ENCODE measurements around the gene USP12.
"Not testable (repeated sequence)": the region's sequence is repeated elsewhere in the genome, so short reads cannot be mapped to it uniquely, and the experiment has no call there.

The USP12 gene

DNA sequence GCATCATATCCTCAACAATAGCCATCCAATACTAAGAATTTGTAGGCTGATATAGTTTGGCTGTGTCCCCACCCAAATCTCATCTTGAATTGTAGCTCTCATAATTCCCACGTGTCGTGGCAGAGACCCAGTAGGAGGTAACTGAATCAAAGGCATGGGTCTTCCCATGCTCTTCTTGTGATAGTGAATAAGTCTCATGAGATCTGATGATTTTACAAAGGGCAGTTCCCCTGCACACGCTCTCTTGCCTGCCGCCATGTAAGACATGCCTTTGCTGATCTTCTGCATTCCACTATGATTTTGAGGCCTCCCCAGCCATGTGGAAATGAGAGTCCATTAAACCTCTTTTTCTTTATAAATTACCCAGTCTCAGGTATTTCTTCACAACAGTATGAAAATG, 48.2 kb downstream of the USP12 start:
- H3K4me1 ChIP-seq (ENCODE audit: control extremely low read depth in 1 of 4, control insufficient read depth in 4 of 4, insufficient read depth in 4 of 4, low read length in 3 of 4); H3K27ac ChIP-seq (ENCODE audit: insufficient read depth in 1 of 2, low read depth in 1 of 2, low read length in 2 of 2, poor library complexity in 1 of 2, severe bottlenecking in 2 of 2); H3K4me3 ChIP-seq (ENCODE audit: control insufficient read depth in 1 of 7, extremely low read depth in 1 of 7, insufficient read depth in 4 of 7, low read depth in 2 of 7, low read length in 6 of 7); DNase-seq; CTCF ChIA-PET; H3K27me3 ChIP-seq (replicated peaks in 2 of 5; ENCODE audit: control insufficient read depth in 4 of 5, insufficient read depth in 5 of 5, low read length in 4 of 5): not testable (repeated sequence)
- H3K36me3 ChIP-seq (ENCODE audit: control insufficient read depth in 4 of 4, insufficient read depth in 4 of 4, low read length in 3 of 4): peaks cover 9 to 27% (median 11%) of the 10 kb centered on the region in 4 experiments
- peaks cover 7 to 35% (median 17%) of the 10 kb centered on the region in 5 experiments for H3K9me3 ChIP-seq (ENCODE audit: control extremely low read depth in 1 of 5, control insufficient read depth in 4 of 5, insufficient read depth in 2 of 5, low read depth in 1 of 5, low read length in 4 of 5)
- WGBS (ENCODE audit: insufficient coverage): 93% methylated on average over 3 of the region's 4 CpGs
- POLR2A ChIA-PET: interaction anchor here (0.7 kb wide), 1 partner anchor 9 kb away, joined by 3 read pairs; no protein-coding TSS in a partner anchor

GRCh38 chr13:27122036-27122435, 49.6 kb downstream of the USP12 start:
- peaks cover 7 to 38% (median 17%) of the 10 kb centered on the region in 5 experiments for H3K9me3 ChIP-seq (ENCODE audit: control extremely low read depth in 1 of 5, control insufficient read depth in 4 of 5, insufficient read depth in 2 of 5, low read depth in 1 of 5, low read length in 4 of 5)
- ChIA-PET CTCF (interaction anchor here (0.6 kb wide), 1 partner anchor 240 kb away, joined by 3 read pairs; no protein-coding TSS in a partner anchor), POLR2A (no interaction called here)
- no peak for DNase-seq
- H3K27me3 ChIP-seq (replicated peaks in 2 of 5; ENCODE audit: control insufficient read depth in 4 of 5, insufficient read depth in 5 of 5, low read length in 4 of 5): no peaks in the 10 kb centered on the region
- H3K4me1 ChIP-seq (ENCODE audit: control extremely low read depth in 1 of 4, control insufficient read depth in 4 of 4, insufficient read depth in 4 of 4, low read length in 3 of 4): peaks cover 0 to 3% (median 0%) of the 10 kb centered on the region in 4 experiments
- no peak overlapping the region for H3K4me3 ChIP-seq (ENCODE audit: control insufficient read depth in 1 of 7, extremely low read depth in 1 of 7, insufficient read depth in 4 of 7, low read depth in 2 of 7, low read length in 6 of 7)
- peaks cover 9 to 27% (median 11%) of the 10 kb centered on the region in 4 experiments for H3K36me3 ChIP-seq (ENCODE audit: control insufficient read depth in 4 of 4, insufficient read depth in 4 of 4, low read length in 3 of 4)
- H3K27ac ChIP-seq (ENCODE audit: insufficient read depth in 1 of 2, low read depth in 1 of 2, low read length in 2 of 2, poor library complexity in 1 of 2, severe bottlenecking in 2 of 2): no peak overlapping the region
- WGBS (ENCODE audit: insufficient coverage): 99% methylated on average over 7 of the region's 7 CpGs

DNA sequence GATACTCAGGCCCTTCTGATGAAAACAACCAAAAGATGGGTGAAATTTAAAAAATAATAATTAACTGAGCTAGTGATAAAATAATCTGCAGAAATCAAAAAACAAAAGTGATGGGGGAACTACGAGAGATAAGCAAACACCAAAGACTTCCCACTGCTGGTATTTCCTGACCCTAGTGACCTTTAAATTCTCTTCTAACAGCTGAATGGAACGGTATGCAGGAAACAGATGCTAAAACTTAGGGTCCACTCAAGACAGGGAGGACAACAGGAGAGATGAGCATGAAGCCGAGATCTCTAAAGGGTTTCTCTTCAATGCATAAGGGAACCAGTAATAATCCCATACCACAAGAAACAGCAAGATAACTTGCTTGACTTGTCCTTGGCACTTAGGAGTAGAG, 50.8 kb downstream of the USP12 start:
- ChIA-PET CTCF (interaction anchor here (1.2 kb wide), 1 partner anchor 12 kb away, joined by 5 read pairs; no protein-coding TSS in a partner anchor), POLR2A (no interaction called here)
- 80% methylated on average over 1 of the region's 3 CpGs for WGBS (ENCODE audit: insufficient coverage)
- Histone ChIP-seq H3K27me3 (replicated peaks in 2 of 5; ENCODE audit: control insufficient read depth in 4 of 5, insufficient read depth in 5 of 5, low read length in 4 of 5) (no peaks in the 10 kb centered on the region), H3K9me3 (ENCODE audit: control extremely low read depth in 1 of 5, control insufficient read depth in 4 of 5, insufficient read depth in 2 of 5, low read depth in 1 of 5, low read length in 4 of 5) (peaks cover 6 to 39% (median 16%) of the 10 kb centered on the region in 5 experiments), H3K4me1 (ENCODE audit: control extremely low read depth in 1 of 4, control insufficient read depth in 4 of 4, insufficient read depth in 4 of 4, low read length in 3 of 4) (peaks cover 0 to 3% (median 0%) of the 10 kb centered on the region in 4 experiments), H3K4me3 (ENCODE audit: control insufficient read depth in 1 of 7, extremely low read depth in 1 of 7, insufficient read depth in 4 of 7, low read depth in 2 of 7, low read length in 6 of 7) (no peak overlapping the region), H3K36me3 (ENCODE audit: control insufficient read depth in 4 of 4, insufficient read depth in 4 of 4, low read length in 3 of 4) (peaks cover 7 to 22% (median 13%) of the 10 kb centered on the region in 4 experiments), H3K27ac (ENCODE audit: insufficient read depth in 1 of 2, low read depth in 1 of 2, low read length in 2 of 2, poor library complexity in 1 of 2, severe bottlenecking in 2 of 2) (no peak overlapping the region)
- no peak for DNase-seq

GRCh38 chr13:27120011-27120410, 51.6 kb downstream of the USP12 start:
- H3K4me3 ChIP-seq (ENCODE audit: control insufficient read depth in 1 of 7, extremely low read depth in 1 of 7, insufficient read depth in 4 of 7, low read depth in 2 of 7, low read length in 6 of 7): no peak overlapping the region
- H3K36me3 ChIP-seq (ENCODE audit: control insufficient read depth in 4 of 4, insufficient read depth in 4 of 4, low read length in 3 of 4): peaks cover 12 to 18% (median 14%) of the 10 kb centered on the region in 4 experiments
- H3K9me3 ChIP-seq (ENCODE audit: control extremely low read depth in 1 of 5, control insufficient read depth in 4 of 5, insufficient read depth in 2 of 5, low read depth in 1 of 5, low read length in 4 of 5): peaks cover 0 to 32% (median 11%) of the 10 kb centered on the region in 5 experiments
- H3K27ac ChIP-seq (ENCODE audit: insufficient read depth in 1 of 2, low read depth in 1 of 2, low read length in 2 of 2, poor library complexity in 1 of 2, severe bottlenecking in 2 of 2): no peak overlapping the region
- 95% methylated on average over 2 of the region's 3 CpGs for WGBS (ENCODE audit: insufficient coverage)
- ChIA-PET POLR2A (no interaction called here), CTCF (interaction anchor here (1.1 to 1.5 kb wide), 3 partner anchors 10 to 45 kb away, joined by 3 to 5 read pairs (median 5); no protein-coding TSS in a partner anchor)
- H3K27me3 ChIP-seq (replicated peaks in 2 of 5; ENCODE audit: control insufficient read depth in 4 of 5, insufficient read depth in 5 of 5, low read length in 4 of 5): no peaks in the 10 kb centered on the region
- H3K4me1 ChIP-seq (ENCODE audit: control extremely low read depth in 1 of 4, control insufficient read depth in 4 of 4, insufficient read depth in 4 of 4, low read length in 3 of 4): peaks cover 0 to 3% (median 0%) of the 10 kb centered on the region in 4 experiments
- DNase-seq: no peak

DNA sequence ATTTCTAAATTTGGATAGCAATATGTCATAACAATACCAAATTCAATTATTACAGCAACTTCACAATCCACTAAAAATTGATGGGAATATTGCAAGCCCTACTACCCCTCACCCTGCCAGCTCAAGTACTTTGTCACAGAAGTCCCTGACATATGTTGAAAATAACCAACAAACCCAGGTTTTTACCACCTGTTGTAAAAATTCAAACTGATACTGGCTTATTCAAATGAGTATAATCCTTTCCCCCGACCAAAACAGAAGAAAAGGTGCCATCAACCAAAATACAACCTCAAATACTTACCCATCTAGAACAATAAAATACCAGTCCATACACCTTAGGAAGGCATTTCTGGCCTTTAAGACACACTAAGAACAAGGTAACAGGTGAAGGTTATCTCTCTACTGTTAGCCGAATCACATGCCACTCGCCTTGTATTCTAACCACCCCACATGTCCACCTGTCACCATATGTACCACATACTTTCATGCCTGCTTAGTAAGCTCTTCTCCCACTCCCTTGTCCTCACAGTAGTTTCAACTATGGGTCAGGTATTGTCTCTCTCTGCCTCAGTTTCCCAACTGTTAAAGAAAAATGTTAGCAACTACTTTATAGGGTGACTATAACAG, 53.1 kb downstream of the USP12 start:
- no peak for DNase-seq
- ChIA-PET POLR2A (no interaction called here), CTCF (interaction anchor here (1.5 kb wide), 1 partner anchor 8 kb away, joined by 5 read pairs; no protein-coding TSS in a partner anchor)
- Histone ChIP-seq H3K27ac (ENCODE audit: insufficient read depth in 1 of 2, low read depth in 1 of 2, low read length in 2 of 2, poor library complexity in 1 of 2, severe bottlenecking in 2 of 2) (no peak overlapping the region), H3K4me1 (ENCODE audit: control extremely low read depth in 1 of 4, control insufficient read depth in 4 of 4, insufficient read depth in 4 of 4, low read length in 3 of 4) (peaks cover 0 to 3% (median 0%) of the 10 kb centered on the region in 4 experiments), H3K9me3 (ENCODE audit: control extremely low read depth in 1 of 5, control insufficient read depth in 4 of 5, insufficient read depth in 2 of 5, low read depth in 1 of 5, low read length in 4 of 5) (peaks cover 0 to 22% (median 3%) of the 10 kb centered on the region in 5 experiments), H3K36me3 (ENCODE audit: control insufficient read depth in 4 of 4, insufficient read depth in 4 of 4, low read length in 3 of 4) (peaks cover 11 to 14% (median 12%) of the 10 kb centered on the region in 4 experiments), H3K27me3 (replicated peaks in 2 of 5; ENCODE audit: control insufficient read depth in 4 of 5, insufficient read depth in 5 of 5, low read length in 4 of 5) (no peaks in the 10 kb centered on the region), H3K4me3 (ENCODE audit: control insufficient read depth in 1 of 7, extremely low read depth in 1 of 7, insufficient read depth in 4 of 7, low read depth in 2 of 7, low read length in 6 of 7) (no peak overlapping the region)
- 100% methylated on average over 1 of the region's 3 CpGs for WGBS (ENCODE audit: insufficient coverage)

GRCh38 chr13:27117952-27118351, 53.7 kb downstream of the USP12 start:
- CTCF ChIA-PET: no interaction called here
- WGBS (ENCODE audit: insufficient coverage): 91% methylated on average over 4 of the region's 5 CpGs
- no peak overlapping the region for H3K27ac ChIP-seq (ENCODE audit: insufficient read depth in 1 of 2, low read depth in 1 of 2, low read length in 2 of 2, poor library complexity in 1 of 2, severe bottlenecking in 2 of 2)

DNA sequence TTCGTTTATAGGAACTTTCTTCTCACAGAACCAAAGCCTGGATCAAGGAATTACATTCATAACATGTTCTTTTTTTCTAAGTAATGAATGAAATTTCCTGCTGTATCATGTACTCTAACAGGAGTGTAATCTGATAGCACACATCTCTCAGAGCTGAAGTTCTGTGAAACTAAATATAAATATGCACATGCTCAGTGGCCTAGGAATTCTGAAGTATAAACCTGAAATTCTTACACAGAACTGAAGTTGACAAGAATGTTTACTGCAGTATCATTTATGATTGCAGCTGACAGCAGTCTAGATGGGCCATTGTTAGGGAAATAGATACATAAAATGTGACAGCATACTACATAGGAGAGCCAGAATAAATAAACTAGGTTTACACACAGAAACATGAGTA, 54.5 kb downstream of the USP12 start:
- DNase-seq: no peak
- CTCF ChIA-PET: no interaction called here
- Histone ChIP-seq H3K9me3 (ENCODE audit: control extremely low read depth in 1 of 5, control insufficient read depth in 4 of 5, insufficient read depth in 2 of 5, low read depth in 1 of 5, low read length in 4 of 5) (peaks cover 0 to 12% (median 3%) of the 10 kb centered on the region in 5 experiments), H3K4me3 (ENCODE audit: control insufficient read depth in 1 of 7, extremely low read depth in 1 of 7, insufficient read depth in 4 of 7, low read depth in 2 of 7, low read length in 6 of 7) (no peak overlapping the region), H3K36me3 (ENCODE audit: control insufficient read depth in 4 of 4, insufficient read depth in 4 of 4, low read length in 3 of 4) (peaks cover 7 to 21% (median 12%) of the 10 kb centered on the region in 4 experiments), H3K4me1 (ENCODE audit: control extremely low read depth in 1 of 4, control insufficient read depth in 4 of 4, insufficient read depth in 4 of 4, low read length in 3 of 4) (peaks cover 0 to 3% (median 0%) of the 10 kb centered on the region in 4 experiments), H3K27ac (ENCODE audit: insufficient read depth in 1 of 2, low read depth in 1 of 2, low read length in 2 of 2, poor library complexity in 1 of 2, severe bottlenecking in 2 of 2) (no peak overlapping the region), H3K27me3 (replicated peaks in 2 of 5; ENCODE audit: control insufficient read depth in 4 of 5, insufficient read depth in 5 of 5, low read length in 4 of 5) (no peaks in the 10 kb centered on the region)
- no CpG with 5 or more reads among the region's 1 CpG for WGBS (ENCODE audit: insufficient coverage)
- POLR2A ChIA-PET: no interaction called here

More at GRCh38 chr13:27117952-27118351, 53.7 kb downstream of the USP12 start:
- POLR2A ChIA-PET: no interaction called here
- H3K4me3 ChIP-seq (ENCODE audit: control insufficient read depth in 1 of 7, extremely low read depth in 1 of 7, insufficient read depth in 4 of 7, low read depth in 2 of 7, low read length in 6 of 7): no peak overlapping the region
- no peaks in the 10 kb centered on the region for H3K27me3 ChIP-seq (replicated peaks in 2 of 5; ENCODE audit: control insufficient read depth in 4 of 5, insufficient read depth in 5 of 5, low read length in 4 of 5)
- no peak for DNase-seq
- peaks cover 7 to 18% (median 14%) of the 10 kb centered on the region in 4 experiments for H3K36me3 ChIP-seq (ENCODE audit: control insufficient read depth in 4 of 4, insufficient read depth in 4 of 4, low read length in 3 of 4)
- peaks cover 0 to 17% (median 3%) of the 10 kb centered on the region in 5 experiments for H3K9me3 ChIP-seq (ENCODE audit: control extremely low read depth in 1 of 5, control insufficient read depth in 4 of 5, insufficient read depth in 2 of 5, low read depth in 1 of 5, low read length in 4 of 5)
- H3K4me1 ChIP-seq (ENCODE audit: control extremely low read depth in 1 of 4, control insufficient read depth in 4 of 4, insufficient read depth in 4 of 4, low read length in 3 of 4): peaks cover 0 to 3% (median 0%) of the 10 kb centered on the region in 4 experiments

Measured in common myeloid progenitor, CD34-positive (primary cell).